ENCODE data around the gene MTM1. TPM values are rescaled to one million over a fixed set of nuclear protein-coding genes. Genes with fewer than 3 reads are reported as not detected.

The MTM1 gene
- total RNA-seq, 4 donors from 2014 or later = 13.5 to 27.2 (median 17.8) TPM

- H3K27me3 ChIP-seq = no peaks in the 10 kb centered on the region
- peak overlapping the region in 1 of 4 donors; percentile 3 for H3K27ac ChIP-seq
- TF ChIP-seq EP300 (IDR thresholded peaks at IDR 0.05) (no peak), POLR2A (IDR thresholded peaks at IDR 0.05) (no peak), CTCF (IDR thresholded peaks at IDR 0.05) (no peak)
- peak in 1 of 2 donors; percentile 5 for DNase-seq (ENCODE audit: low spot score in 2 of 2)
- peaks cover 0 to 11% (median 0%) of the 10 kb centered on the region in 3 donors for H3K36me3 ChIP-seq
- H3K9me3 ChIP-seq = no peaks in the 10 kb centered on the region
- peaks cover 0 to 6% (median 0%) of the 10 kb centered on the region in 4 donors for H3K4me1 ChIP-seq
- 44 to 61% methylated on average over 8 of the region's 8 CpGs for WGBS, 2 donors
- H3K4me3 ChIP-seq = no peak overlapping the region
These were observed 80.9 kb downstream of the MTM1 start for GRCh38 chrX:150649096-150649870.

GRCh38 chrX:150651906-150652305 lies 83.5 kb downstream of the MTM1 start:
- no peak for TF ChIP-seq EP300 (IDR thresholded peaks at IDR 0.05)
- TF ChIP-seq CTCF (IDR thresholded peaks at IDR 0.05) = no peak
- TF ChIP-seq POLR2A (IDR thresholded peaks at IDR 0.05) = no peak
- Histone ChIP-seq H3K27ac (no peak overlapping the region), H3K4me3 (no peak overlapping the region), H3K4me1 (peaks cover 0 to 6% (median 0%) of the 10 kb centered on the region in 4 donors), H3K36me3 (peaks cover 0 to 8% (median 0%) of the 10 kb centered on the region in 3 donors), H3K27me3 (no peaks in the 10 kb centered on the region), H3K9me3 (no peaks in the 10 kb centered on the region)
- 83 to 92% methylated on average over 2 of the region's 2 CpGs for WGBS, 2 donors
- DNase-seq (ENCODE audit: low spot score in 2 of 2) = no peak

- H3K27me3 ChIP-seq = no peaks in the 10 kb centered on the region
- no peak overlapping the region for H3K27ac ChIP-seq
- DNase-seq (ENCODE audit: low spot score in 2 of 2) = no peak
- TF ChIP-seq POLR2A (IDR thresholded peaks at IDR 0.05) (no peak), EP300 (IDR thresholded peaks at IDR 0.05) (no peak), CTCF (IDR thresholded peaks at IDR 0.05) (no peak)
- H3K36me3 ChIP-seq = peaks cover 0 to 34% (median 0%) of the 10 kb centered on the region in 3 donors
- WGBS, 2 donors = 67 to 81% methylated on average over 2 of the region's 2 CpGs
- no peaks in the 10 kb centered on the region for H3K4me1 ChIP-seq
- H3K4me3 ChIP-seq = no peak overlapping the region
- no peaks in the 10 kb centered on the region for H3K9me3 ChIP-seq
These were observed 87.4 kb downstream of the MTM1 start for GRCh38 chrX:150655788-150656187.

- H3K4me1 ChIP-seq = no peaks in the 10 kb centered on the region
- H3K9me3 ChIP-seq = no peaks in the 10 kb centered on the region
- 93 to 97% methylated on average over 2 of the region's 2 CpGs for WGBS, 2 donors
- TF ChIP-seq EP300 (IDR thresholded peaks at IDR 0.05) (no peak), CTCF (IDR thresholded peaks at IDR 0.05) (no peak), POLR2A (IDR thresholded peaks at IDR 0.05) (no peak)
- H3K36me3 ChIP-seq = peaks cover 0 to 51% (median 0%) of the 10 kb centered on the region in 3 donors
- no peak for DNase-seq (ENCODE audit: low spot score in 2 of 2)
- no peak overlapping the region for H3K4me3 ChIP-seq
- no peak overlapping the region for H3K27ac ChIP-seq
- H3K27me3 ChIP-seq = no peaks in the 10 kb centered on the region
These were observed 94.7 kb downstream of the MTM1 start for GRCh38 chrX:150663073-150663472.

GRCh38 chrX:150664290-150664689 lies 95.9 kb downstream of the MTM1 start:
- H3K4me3 ChIP-seq = no peak overlapping the region
- TF ChIP-seq EP300 (IDR thresholded peaks at IDR 0.05) (no peak), POLR2A (IDR thresholded peaks at IDR 0.05) (no peak), CTCF (IDR thresholded peaks at IDR 0.05) (no peak)
- no peaks in the 10 kb centered on the region for H3K4me1 ChIP-seq
- no peaks in the 10 kb centered on the region for H3K27me3 ChIP-seq
- WGBS, 2 donors = 34 to 43% methylated on average over 2 of the region's 2 CpGs
- H3K27ac ChIP-seq = no peak overlapping the region
- no peak for DNase-seq (ENCODE audit: low spot score in 2 of 2)
- peaks cover 0 to 43% (median 0%) of the 10 kb centered on the region in 3 donors for H3K36me3 ChIP-seq
- no peaks in the 10 kb centered on the region for H3K9me3 ChIP-seq
